H9 (cell line): ENCODE data around the gene SETD7. TPM values are rescaled to one million over a fixed set of nuclear protein-coding genes. Genes with fewer than 3 reads are reported as not detected.

Source experiments
- DNase-seq: peaks from one replicate; pipeline ENCODE4 v3.0.0-alpha.2; 2017
- H2AFZ ChIP-seq: one replicate; pipeline ENCODE4 v1.6.1; 2013; ENCODE audit warnings: mild to moderate bottlenecking, low read length, control low read depth, moderate library complexity
- H2AK5ac ChIP-seq: 2 replicates; pipeline ENCODE4 v1.6.1; 2013; ENCODE audit warnings: low read length, control low read depth, mixed read lengths; ENCODE audit not compliant: insufficient read length
- H2BK120ac ChIP-seq: one replicate; pipeline ENCODE4 v1.6.1; 2013; ENCODE audit warnings: low read depth, mild to moderate bottlenecking, low read length, control low read depth, inconsistent platforms; ENCODE audit not compliant: poor library complexity, severe bottlenecking
- H2BK12ac ChIP-seq: 2 replicates; pipeline ENCODE4 v1.6.1; 2013; ENCODE audit warnings: low read length, control low read depth, mixed read lengths, low read depth; ENCODE audit not compliant: insufficient read length
- H2BK15ac ChIP-seq: 2 replicates; pipeline ENCODE4 v1.6.1; 2013; ENCODE audit warnings: low read depth, low read length, control low read depth
- H2BK20ac ChIP-seq: one replicate; pipeline ENCODE4 v1.6.1; 2013; ENCODE audit warnings: low read depth, mild to moderate bottlenecking, low read length, control low read depth, inconsistent platforms; ENCODE audit not compliant: poor library complexity, severe bottlenecking
- H2BK5ac ChIP-seq: 2 replicates; pipeline ENCODE4 v1.6.1; 2013; ENCODE audit warnings: low read length, control low read depth, mixed read lengths; ENCODE audit not compliant: insufficient read length
- H3K14ac ChIP-seq: 2 replicates; pipeline ENCODE4 v1.6.1; 2013; ENCODE audit warnings: low read length, control low read depth; ENCODE audit not compliant: insufficient read depth
- H3K18ac ChIP-seq: 2 replicates; pipeline ENCODE4 v1.6.1; 2013; ENCODE audit warnings: low read depth, mild to moderate bottlenecking, mixed read lengths, low read length, control low read depth; ENCODE audit not compliant: insufficient read length
- H3K23ac ChIP-seq: 2 replicates; pipeline ENCODE4 v1.6.1; 2013; ENCODE audit warnings: low read length, control low read depth, mixed read lengths, low read depth; ENCODE audit not compliant: insufficient read length
- H3K23me2 ChIP-seq: 2 replicates; pipeline ENCODE4 v1.6.1; 2013; ENCODE audit warnings: low read depth, mild to moderate bottlenecking, mixed read lengths, low read length, control low read depth; ENCODE audit not compliant: insufficient read length, poor library complexity, severe bottlenecking
- H3K27ac ChIP-seq: 2 replicates; pipeline ENCODE4 v1.5.1; 2013; ENCODE audit warnings: low read length, control low read depth, mixed read lengths, low read depth; ENCODE audit not compliant: insufficient read length
- H3K27me3 ChIP-seq: 2 replicates; pipeline ENCODE4 v1.6.1; 2013; ENCODE audit warnings: low read length, control low read depth, inconsistent platforms; ENCODE audit not compliant: insufficient read depth
- H3K4ac ChIP-seq: 2 replicates; pipeline ENCODE4 v1.6.1; 2013; ENCODE audit warnings: low read depth, mild to moderate bottlenecking, control low read depth, inconsistent platforms, low read length, moderate library complexity
- H3K4me1 ChIP-seq: 2 replicates; pipeline ENCODE4 v1.6.1; 2013; ENCODE audit warnings: low read length, control low read depth, inconsistent platforms; ENCODE audit not compliant: insufficient read depth
- H3K4me2 ChIP-seq: 2 replicates; pipeline ENCODE4 v1.6.1; 2013; ENCODE audit warnings: low read length, control low read depth, mixed read lengths; ENCODE audit not compliant: insufficient read length, insufficient read depth
- H3K56ac ChIP-seq: 2 replicates; pipeline ENCODE4 v1.6.1; 2013; ENCODE audit warnings: low read depth, mild to moderate bottlenecking, mixed read lengths, low read length, control low read depth; ENCODE audit not compliant: insufficient read length
- H3K79me1 ChIP-seq: 2 replicates; pipeline ENCODE4 v1.6.1; 2013; ENCODE audit warnings: low read depth, mild to moderate bottlenecking, moderate library complexity, low read length, control low read depth, inconsistent platforms; ENCODE audit not compliant: insufficient read depth, poor library complexity, severe bottlenecking
- H3K79me2 ChIP-seq: 2 replicates; pipeline ENCODE4 v1.6.1; 2013; ENCODE audit warnings: low read length, control low read depth, inconsistent platforms; ENCODE audit not compliant: insufficient read depth
- H3K9ac ChIP-seq: 2 replicates; pipeline ENCODE4 v1.6.1; 2013; ENCODE audit warnings: low read length, control low read depth, mixed read lengths; ENCODE audit not compliant: insufficient read length; ENCODE audit errors: extremely low read depth
- H3K9me3 ChIP-seq: one replicate; pipeline ENCODE4 v1.6.1; 2013; ENCODE audit warnings: low read depth, low read length, inconsistent platforms; ENCODE audit not compliant: control insufficient read depth
- H3T11ph ChIP-seq: one replicate; pipeline ENCODE4 v1.6.1; 2013; ENCODE audit warnings: mild to moderate bottlenecking, low read length, control low read depth, inconsistent platforms
- H4K20me1 ChIP-seq: one replicate; pipeline ENCODE4 v1.6.1; 2013; ENCODE audit not compliant: control insufficient read depth, insufficient read length, insufficient read depth
- H4K5ac ChIP-seq: 2 replicates; pipeline ENCODE4 v1.6.1; 2013; ENCODE audit warnings: low read depth, mild to moderate bottlenecking, mixed read lengths, low read length, control low read depth; ENCODE audit not compliant: insufficient read length
- H4K8ac ChIP-seq: replicated peaks from 2 replicates; pipeline ENCODE4 v1.6.1; 2013; ENCODE audit warnings: low read length, control low read depth, mixed read lengths, low read depth; ENCODE audit not compliant: insufficient read length
- H4K91ac ChIP-seq: 2 replicates; pipeline ENCODE4 v1.6.1; 2013; ENCODE audit warnings: low read depth, mild to moderate bottlenecking, moderate library complexity, mixed read lengths, low read length, control low read depth; ENCODE audit not compliant: insufficient read length
- H3K27ac Mint-ChIP-seq, 3 experiments: 2 replicates in 2 of 3; 3 replicates in 1 of 3; pipeline ENCODE4 v1.8.0; 2020 to 2021; ENCODE audit warnings: mixed read lengths in 3 of 3, mild to moderate bottlenecking in 1 of 3, moderate library complexity in 1 of 3
- H3K27me3 Mint-ChIP-seq: 2 replicates; pipeline ENCODE4 v1.8.0; 2021; ENCODE audit warnings: low read depth, mild to moderate bottlenecking, moderate library complexity, mixed read lengths
- H3K36me3 Mint-ChIP-seq, 3 experiments: 2 replicates in 2 of 3; 3 replicates in 1 of 3; pipeline ENCODE4 v1.8.0; 2020 to 2021; ENCODE audit warnings: low read depth in 3 of 3, mixed read lengths in 3 of 3; ENCODE audit not compliant: insufficient read depth in 1 of 3
- H3K4me1 Mint-ChIP-seq, 2 experiments: 2 replicates each; pipeline ENCODE4 v1.8.0; 2020; ENCODE audit warnings: mixed read lengths in 2 of 2
- H3K4me3 Mint-ChIP-seq, 2 experiments: 2 replicates in 1 of 2; 3 replicates in 1 of 2; pipeline ENCODE4 v1.8.0; 2020 to 2021; ENCODE audit warnings: mild to moderate bottlenecking in 2 of 2, mixed read lengths in 2 of 2, moderate library complexity in 1 of 2
- H3K9me3 Mint-ChIP-seq, 2 experiments: 2 replicates in 1 of 2; 3 replicates in 1 of 2; pipeline ENCODE4 v1.8.0; 2020; ENCODE audit warnings: mild to moderate bottlenecking in 2 of 2, mixed read lengths in 2 of 2, moderate library complexity in 1 of 2
- WGBS: extraction: QIAGEN DNeasy Blood & Tissue Kit; methylation state at CpG from one replicate; pipeline ENCODE4 v1.1.7; 2013; ENCODE audit warnings: missing lambda C conversion rate, low lambda C conversion rate, mixed read lengths; ENCODE audit not compliant: insufficient read length; ENCODE audit errors: extremely low coverage; 5-methylcytosine and 5-hydroxymethylcytosine counted together
- total RNA-seq: library from RNA; stranded (reverse); gene quantifications from 2 replicates; pipeline ENCODE4 v1.2.1, GENCODE V29; 2021
- TF ChIP-seq, protein P1 (sequence below): fragments of 200-600 bp; sonication (generic); conservative IDR thresholded peaks from 3 replicates; pipeline ENCODE4 v1.8.0; 2021; ENCODE audit warnings: antibody characterized with exemption, mild to moderate bottlenecking

Gene SETD7
- total RNA-seq, 1 experiment from 2014 or later: 1.5 TPM

DNA sequence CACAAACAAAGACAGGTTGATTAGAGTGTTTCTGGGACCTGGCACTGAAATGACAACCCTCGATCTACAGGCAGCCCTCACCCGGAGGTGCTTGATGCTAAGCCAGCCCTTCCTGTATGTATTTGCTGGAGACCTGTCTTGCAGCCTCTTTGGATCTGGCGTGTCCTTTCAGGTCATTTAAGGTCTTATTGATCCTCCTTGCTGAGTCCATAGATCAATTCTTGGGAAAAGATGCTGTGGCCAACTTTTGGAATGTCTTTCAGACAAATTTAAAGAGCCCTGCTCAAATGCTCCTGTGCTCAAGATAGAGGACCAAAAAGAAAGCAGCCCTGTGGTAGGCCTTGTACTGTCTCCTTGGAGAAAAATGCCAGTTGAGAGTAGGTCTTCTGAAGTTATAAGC, 6.8 kb upstream of the SETD7 start:
- Histone ChIP-seq H3K27ac (no peak overlapping the region), H3K23me2 (no peaks in the 10 kb centered on the region), H3K27me3 (peaks cover 16% of the 10 kb centered on the region), H3K4me2 (no peak overlapping the region), H3K79me1 (no peaks in the 10 kb centered on the region), H3K18ac (no peak overlapping the region), H2BK120ac (no peak overlapping the region), H3K4me1 (peaks cover 5% of the 10 kb centered on the region; the same call in 1 of the 2 replicates), H3K23ac (no peak overlapping the region), H3K9ac (no peak overlapping the region), H2BK20ac (no peak overlapping the region), H3K56ac (no peak overlapping the region), H3K14ac (no peak overlapping the region), H3K9me3 (no peaks in the 10 kb centered on the region), H2BK15ac (no peak overlapping the region), H2AK5ac (no peak overlapping the region), H2AFZ (no peak overlapping the region), H4K5ac (no peak overlapping the region), H4K91ac (no peak overlapping the region), H3K4ac (no peak overlapping the region), H3K79me2 (no peaks in the 10 kb centered on the region), H2BK12ac (no peak overlapping the region), H3T11ph (no peak overlapping the region), H4K8ac (no peak overlapping the region), H4K20me1 (no peaks in the 10 kb centered on the region), H2BK5ac (no peak overlapping the region)
- Mint-ChIP-seq H3K4me3 (no peak overlapping the region), H3K4me1 (peaks cover 8 to 13% of the 10 kb centered on the region in 2 experiments), H3K9me3 (no peaks in the 10 kb centered on the region; a peak in 1 of 5 replicates), H3K27ac (no peak overlapping the region), H3K27me3 (peaks cover 65% of the 10 kb centered on the region), H3K36me3 (no peaks in the 10 kb centered on the region)
- TF ChIP-seq, protein P1, sequence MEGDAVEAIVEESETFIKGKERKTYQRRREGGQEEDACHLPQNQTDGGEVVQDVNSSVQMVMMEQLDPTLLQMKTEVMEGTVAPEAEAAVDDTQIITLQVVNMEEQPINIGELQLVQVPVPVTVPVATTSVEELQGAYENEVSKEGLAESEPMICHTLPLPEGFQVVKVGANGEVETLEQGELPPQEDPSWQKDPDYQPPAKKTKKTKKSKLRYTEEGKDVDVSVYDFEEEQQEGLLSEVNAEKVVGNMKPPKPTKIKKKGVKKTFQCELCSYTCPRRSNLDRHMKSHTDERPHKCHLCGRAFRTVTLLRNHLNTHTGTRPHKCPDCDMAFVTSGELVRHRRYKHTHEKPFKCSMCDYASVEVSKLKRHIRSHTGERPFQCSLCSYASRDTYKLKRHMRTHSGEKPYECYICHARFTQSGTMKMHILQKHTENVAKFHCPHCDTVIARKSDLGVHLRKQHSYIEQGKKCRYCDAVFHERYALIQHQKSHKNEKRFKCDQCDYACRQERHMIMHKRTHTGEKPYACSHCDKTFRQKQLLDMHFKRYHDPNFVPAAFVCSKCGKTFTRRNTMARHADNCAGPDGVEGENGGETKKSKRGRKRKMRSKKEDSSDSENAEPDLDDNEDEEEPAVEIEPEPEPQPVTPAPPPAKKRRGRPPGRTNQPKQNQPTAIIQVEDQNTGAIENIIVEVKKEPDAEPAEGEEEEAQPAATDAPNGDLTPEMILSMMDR: no peak
- no peak for DNase-seq
- WGBS: no CpG with 5 or more reads among the region's 3 CpGs
